Lung microvascular endothelial cell (primary cell): ENCODE data around the gene ALK. TPM values are rescaled to one million over a fixed set of nuclear protein-coding genes. Genes with fewer than 3 reads are reported as not detected.

Experiments
- DNase-seq, 2 donors: peaks; one replicate each; pipeline versions ENCODE4 v3.0.0 to v3.0.0-alpha.2; 2010; ENCODE audit warnings: low read depth in 2 of 2
- total RNA-seq: library from RNA; depleted of rRNA; stranded (reverse); fragments of >200 nt; gene quantifications from 2 replicates; pipeline ENCODE4 v1.2.1, GENCODE V29; 2014

Gene ALK
- total RNA-seq, 1 donor from 2014 or later: not detected

DNA sequence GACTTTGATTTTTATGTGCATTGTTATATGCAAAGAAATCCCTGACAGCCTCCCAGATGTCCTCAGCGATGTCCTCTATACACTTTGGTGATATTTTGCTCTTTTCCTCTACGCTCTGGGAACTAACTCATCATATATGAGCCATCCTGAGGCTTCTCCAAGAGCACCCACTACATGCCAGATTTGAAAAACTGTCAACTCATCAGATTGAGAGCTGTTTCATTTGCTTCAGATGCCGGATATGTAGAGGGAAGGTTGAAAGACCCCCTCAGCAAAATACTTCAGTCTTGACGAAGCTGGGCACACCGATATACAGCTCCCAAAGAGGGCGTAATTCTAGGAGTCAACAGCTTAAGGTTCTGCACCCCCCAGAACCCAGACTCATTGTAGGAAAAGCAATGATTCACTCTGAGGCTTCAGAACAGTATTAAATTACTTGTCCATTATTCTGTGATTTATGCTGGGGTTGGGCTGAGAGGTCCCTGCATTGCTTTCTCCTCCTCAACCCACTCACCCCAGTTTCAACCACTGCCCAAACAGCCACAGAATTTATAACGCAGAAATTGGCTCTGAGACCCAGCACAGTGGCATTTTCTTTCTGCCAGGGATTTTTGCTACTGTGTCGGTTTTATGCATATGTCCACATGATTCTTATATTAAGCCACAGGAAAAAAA lies 341.8 kb downstream of the ALK start:
- no peak for DNase-seq

DNA sequence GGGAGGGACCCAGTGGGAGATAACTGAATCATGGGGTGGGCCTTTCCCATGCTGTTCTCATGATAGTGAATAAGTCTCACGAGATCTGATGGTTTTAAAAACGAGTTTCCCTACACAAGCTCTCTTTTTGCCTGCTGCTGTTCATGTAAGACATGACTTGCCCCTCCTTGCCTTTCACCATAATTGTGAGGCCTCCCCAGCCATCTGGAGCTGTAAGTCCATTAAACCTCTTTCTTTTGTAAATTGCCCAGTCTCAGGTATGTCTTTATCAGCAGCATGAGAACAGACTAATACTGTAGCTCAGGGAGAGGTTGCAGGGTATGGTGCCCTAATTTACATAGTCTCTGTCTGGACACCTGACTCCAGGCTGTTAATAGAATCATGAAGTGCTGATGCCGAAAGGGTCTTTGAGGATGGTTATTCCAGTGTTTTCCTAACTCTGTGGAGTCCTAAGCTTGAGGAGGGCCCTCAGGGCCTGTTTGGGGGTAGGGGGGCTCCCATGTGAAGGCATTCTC lies 343.2 kb downstream of the ALK start:
- no peak for DNase-seq

DNA sequence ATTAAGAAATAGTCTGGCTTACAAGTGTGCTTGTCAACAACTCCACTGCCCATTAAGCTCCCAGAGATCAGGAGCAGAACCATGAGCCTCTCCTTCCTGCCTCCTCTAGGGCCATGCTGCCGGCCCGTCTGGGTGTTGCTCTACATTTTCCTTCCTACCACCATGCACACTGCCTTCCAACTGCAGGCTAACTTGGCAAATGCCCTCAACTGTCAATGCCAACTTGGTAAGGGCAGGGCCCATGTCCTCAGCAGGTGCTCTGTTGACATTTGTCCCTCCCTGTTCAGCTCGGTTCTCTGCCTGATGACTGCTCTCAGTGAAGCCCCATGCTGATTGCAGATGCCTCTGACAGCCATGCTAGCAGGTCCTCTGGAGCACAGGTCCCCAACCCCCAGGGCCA lies 345.2 kb downstream of the ALK start:
- DNase-seq: no peak

DNA sequence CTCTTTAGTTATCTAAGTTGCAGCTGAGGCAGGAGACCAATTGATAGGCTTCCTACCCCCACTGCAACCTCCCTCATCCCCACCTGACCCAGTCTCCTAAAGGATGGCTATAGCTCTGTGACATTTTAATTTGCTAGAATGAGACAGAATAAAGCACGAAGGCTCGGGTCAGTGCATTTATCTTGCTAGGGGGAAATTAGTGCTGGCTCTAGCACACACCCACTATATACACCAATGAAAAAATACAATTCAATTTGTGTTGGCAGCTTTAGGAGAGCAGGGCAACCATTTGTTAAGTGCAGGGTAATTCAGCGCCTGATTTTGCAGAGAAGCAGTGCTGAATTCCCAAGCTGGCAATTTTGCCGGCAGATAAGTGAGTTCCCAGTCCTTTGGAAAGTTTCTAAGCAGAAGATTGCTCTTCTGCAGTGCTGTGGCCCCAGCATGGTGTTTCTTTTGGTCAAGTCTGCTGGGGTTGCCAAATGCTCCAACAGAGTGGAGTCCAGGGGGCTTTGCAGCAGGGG lies 346.0 kb downstream of the ALK start:
- no peak for DNase-seq

DNA sequence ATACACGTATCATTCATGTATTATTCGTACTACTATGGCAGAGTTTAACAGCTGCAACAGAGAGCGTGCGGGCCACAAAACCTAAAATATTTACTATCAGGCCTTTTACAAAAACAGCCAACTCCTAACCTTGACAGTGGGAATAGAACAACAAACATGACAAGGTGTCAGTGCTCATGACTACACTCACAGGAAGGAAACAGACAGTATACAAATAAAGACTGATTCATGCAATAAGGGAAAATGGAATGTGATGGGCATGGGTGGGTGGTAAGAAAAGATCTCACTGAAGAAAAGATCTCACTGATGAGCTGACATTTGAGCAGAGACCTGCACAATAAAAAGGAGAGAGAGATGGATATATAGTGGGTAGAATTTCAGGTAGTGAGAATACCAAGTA lies 347.8 kb downstream of the ALK start:
- no peak for DNase-seq

DNA sequence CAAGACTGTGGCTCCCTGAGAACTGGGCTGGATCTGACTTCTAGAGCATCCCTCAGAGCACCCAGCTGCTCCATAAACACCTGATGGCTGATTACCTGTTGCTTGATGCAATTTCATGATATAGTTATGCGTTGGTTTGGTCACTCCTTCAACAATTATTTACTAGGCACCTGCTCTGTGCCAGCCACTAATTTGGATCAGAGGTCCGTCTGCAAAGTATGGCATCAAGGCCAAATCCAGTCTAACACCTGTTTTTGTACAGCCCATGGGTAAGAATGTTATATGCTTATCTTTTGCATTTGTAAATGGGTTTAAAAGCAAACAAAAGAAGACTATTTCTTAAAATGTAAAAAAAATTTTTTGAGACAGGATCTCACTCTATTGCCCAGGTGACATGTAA lies 348.2 kb downstream of the ALK start:
- DNase-seq: no peak

DNA sequence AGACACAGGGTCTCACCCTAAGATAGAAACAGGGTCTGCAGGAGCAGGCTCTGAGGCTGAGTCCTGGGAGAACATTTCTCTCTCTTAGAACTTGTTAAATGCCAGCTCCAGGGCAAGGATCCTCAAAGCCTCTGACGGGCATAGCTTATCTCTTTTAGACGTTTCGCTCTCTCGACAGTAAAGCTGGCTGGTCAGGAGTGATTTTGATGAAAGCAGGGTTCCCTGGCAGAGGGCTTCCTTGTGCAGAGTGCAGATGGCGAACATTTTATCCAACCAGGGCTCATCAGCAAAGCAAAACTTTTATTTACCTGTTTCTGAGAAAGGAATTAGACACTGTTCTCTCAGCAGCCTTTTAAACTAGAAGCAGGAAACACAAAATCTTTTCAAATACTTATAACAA lies 350.8 kb downstream of the ALK start:
- no peak for DNase-seq

DNA sequence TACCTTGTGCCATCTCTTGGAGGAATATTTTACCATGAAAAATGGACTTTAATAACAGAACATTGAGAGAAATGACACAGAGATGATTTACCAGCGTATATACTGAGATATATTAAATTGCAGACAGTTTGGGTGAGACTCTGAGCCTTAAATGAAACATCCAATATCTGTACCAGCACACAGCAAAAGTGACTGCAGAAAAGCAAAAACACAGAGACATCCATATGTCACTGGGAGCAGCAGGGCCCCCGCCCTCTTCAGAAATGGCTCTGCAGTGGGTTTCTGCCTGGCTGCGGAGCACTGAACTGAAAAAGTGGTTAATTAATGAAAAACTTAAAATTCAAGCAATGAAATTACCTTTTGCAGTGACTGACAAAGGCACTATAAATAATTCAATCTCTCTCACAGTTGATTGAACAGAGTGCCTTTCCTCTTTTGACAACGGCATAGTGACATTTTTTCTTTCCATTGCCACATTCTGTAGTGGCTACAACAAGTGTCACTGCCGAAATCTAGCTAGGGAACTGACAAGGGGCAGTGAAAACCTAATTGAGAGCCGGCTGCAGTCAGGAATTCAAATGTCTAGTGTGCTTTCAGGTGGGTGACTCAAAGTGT lies 353.4 kb downstream of the ALK start:
- DNase-seq: no peak

DNA sequence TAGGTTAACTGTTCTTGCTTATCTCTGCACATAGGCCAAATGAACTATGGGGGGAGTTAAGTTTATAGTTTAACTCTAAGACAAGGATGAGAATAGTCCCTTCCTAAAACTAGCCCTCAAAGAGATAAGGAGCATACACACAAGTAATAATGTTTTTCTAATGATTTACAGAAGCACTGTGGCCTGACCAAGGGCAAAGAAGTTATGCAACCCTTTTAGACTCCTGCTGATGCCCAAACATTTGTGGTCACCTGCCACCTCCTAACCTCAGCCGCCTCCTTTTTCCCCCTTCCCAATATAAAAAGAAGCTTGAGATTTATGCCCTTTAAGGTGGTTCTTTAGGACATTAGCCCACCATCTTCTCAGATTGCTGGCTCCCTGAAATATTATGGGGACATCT lies 357.7 kb downstream of the ALK start:
- DNase-seq: no peak

DNA sequence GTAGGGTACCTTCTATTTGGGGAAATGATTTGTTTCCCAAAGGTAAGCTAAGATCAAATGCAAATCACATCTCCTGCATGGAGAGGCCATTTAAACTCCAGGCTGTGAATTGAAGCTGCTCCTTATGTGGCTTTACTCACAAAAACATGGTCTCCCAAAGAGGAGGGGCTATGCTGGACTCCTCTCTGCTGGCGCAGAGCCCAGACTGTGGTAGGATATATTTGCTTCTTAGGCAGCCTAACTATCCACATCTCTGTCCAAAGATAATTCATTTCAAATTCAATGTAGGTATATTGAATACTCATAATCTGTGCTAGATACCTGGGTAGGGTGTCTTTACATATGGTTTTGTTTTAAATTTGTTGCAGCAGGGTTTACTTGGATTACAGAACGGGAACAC lies 358.5 kb downstream of the ALK start:
- no peak for DNase-seq

DNA sequence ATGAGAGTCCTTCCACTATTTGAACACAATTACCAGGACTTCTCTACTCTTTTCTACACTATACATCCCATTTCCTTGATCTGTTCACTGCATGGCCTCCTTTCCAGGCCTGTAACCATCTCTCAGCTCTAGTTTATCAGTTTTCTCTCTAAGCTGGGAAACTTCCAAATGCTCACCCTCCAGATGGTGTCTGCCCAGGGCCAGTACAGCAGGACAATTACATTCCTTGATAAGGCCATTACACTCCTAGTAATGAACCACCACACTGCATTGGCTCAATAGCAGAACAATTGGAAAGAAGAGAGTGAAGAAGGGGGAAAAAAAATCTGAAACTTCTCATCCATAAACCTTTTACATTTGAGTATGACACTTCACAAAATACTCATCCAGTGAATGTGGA lies 359.1 kb downstream of the ALK start:
- DNase-seq: no peak

DNA sequence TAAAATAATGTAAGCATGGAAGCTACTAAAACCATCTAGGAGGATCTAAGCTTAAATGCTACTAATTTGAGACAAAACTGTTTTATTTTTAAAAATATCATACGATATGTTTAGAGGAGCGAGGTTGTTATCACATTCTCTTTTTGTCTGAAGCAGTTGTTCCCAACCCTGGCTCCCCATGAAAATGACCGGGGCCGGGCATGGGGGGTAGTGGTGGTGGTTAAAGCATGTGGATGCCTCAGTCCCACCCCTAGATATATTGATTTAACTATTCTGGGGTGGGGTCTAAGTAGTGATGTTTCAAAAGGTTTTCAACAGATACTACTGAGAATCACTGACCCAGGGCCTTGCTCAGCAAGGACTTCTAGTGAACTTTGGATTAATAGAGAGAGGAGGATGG lies 359.8 kb downstream of the ALK start:
- no peak for DNase-seq

DNA sequence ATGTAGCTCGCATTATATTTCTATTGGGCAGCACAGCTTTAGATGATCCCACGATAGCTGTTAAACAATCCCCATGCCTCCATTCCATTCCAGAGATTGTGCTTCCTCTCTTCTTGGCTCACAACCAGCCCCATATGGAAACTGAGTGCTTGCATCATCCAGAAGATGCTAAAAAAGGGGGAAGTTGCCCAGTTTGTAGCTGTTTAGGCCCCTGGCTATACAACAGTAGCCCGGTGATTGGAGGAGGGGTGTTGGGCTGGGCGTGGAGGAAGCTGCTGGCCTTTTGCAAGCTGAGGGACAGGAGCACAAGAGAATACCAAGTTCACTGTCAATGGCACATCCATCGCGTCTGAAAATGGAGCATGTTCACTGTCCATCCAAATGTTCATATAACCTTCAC lies 360.2 kb downstream of the ALK start:
- DNase-seq: no peak

DNA sequence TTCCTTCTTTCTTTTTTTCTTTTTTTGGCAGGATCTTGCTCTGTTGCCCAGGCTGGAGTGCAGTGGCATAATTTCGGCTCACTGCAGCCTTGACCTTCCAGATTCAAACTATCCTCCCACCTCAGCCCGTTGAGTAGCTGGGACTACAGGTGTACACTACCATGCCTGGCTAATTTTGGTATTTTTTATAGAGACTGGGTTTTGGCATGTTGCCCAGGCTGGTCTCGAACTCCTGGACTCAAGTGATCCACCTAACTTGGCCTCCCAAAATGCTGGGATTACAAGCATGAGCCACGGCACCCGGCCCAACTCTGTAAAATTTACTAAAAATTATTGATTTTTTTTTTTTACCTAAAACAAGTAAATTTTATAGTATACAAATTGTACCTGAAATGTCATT lies 360.8 kb downstream of the ALK start:
- DNase-seq: no peak

DNA sequence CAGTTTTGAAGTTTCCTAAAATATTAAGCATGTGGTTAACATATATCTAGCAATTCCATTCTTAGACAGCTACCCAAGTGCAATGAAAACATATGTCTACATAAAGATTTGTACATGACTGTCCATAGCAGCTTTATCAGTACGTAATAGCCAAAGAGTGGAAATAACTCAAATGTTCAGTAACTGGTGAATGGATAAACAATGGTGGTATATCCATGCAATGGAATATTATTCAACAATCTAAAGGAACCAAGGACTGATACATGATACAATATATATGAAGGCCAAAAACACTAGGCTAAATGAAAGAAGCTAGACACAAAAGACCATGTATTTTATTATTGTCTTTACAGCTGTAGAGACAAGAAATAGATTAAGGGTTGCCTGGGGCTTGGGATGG lies 361.4 kb downstream of the ALK start:
- no peak for DNase-seq

DNA sequence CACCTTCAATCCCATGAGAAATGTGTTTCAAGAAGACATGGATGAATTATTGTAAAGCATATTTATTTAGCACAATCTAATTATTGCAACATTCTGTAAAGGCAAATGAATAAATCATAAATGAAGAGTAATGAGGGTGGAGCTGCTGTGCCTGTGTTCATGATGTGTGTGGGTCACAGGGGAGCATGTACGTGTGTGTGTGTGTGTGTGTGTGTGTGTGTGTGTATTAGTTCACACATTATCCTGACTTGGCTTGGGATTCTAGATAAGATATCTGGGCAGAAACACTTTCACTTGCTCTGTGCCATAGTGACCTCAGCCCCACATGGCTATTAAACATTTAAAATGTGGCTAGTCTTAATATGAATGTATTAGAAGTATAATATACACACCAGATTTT lies 361.8 kb downstream of the ALK start:
- DNase-seq: no peak

DNA sequence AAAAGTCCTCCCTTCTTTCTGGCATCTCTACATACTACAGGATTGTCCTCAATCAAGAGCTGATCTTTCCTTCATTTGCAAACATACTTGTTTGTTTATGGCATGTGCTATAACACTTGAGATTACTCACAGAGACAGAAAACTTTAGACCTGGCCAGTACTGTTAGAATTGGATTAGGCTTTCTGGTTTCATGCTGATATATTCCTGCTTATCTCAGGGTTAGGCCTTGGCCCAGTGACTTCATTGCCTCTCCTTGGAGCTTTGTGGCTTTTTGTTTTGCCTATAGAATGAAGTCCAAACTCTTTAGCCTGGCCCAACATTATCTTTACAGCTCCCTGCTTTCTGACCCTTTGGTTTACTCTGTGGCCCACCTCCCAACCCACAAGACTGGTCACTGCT lies 363.3 kb downstream of the ALK start:
- no peak for DNase-seq

DNA sequence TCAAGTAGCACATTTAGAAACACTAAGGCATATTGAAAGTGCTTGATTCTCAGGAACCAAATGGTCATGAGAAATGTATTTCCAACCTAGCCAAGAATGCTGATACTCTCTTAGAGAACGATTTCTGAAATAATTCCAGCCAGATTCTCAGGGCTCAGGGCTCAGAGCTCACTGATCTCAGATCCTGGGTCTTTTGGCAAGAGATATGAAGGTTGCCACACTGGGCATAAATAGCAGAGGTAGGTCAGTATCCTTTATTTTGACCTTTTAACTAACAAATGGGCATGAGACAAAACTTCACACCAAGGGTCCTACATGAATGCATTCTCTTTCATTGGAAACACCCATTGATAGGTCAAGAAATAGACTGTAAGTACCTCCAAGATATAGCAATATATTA lies 364.1 kb downstream of the ALK start:
- no peak for DNase-seq

DNA sequence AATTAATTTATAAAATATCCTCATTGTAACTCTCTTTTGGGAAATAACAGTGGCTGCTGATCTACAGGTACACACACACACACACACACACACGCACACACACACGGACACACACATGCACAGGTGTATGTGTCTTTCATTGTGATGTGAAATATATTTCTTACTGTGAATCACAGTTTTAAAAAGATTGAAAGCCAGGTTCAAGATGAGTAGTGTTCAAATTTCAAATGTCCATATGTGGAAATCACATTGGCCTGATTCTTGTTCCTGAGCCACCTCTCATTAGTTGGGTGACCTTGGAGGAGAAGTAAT lies 372.4 kb downstream of the ALK start:
- DNase-seq: no peak

DNA sequence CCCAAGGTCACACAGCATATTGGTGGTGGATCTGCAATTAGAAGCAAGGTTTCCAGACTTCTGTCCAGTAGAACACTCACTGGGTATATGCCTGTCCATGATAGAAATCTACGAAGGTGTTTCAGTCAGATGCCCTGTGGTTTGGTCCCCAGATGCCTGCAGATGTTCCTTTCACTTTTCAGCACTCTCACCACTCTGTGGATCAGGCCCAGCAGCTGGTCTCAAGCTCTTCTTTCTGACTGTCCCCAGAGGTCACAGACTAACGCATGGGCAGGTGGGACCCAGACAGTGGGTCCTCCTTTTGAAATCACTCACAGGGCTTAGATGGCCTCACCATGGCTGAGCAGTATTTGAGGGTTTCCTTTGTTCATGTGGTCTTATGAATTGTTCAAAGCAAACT lies 376.5 kb downstream of the ALK start:
- no peak for DNase-seq

DNA sequence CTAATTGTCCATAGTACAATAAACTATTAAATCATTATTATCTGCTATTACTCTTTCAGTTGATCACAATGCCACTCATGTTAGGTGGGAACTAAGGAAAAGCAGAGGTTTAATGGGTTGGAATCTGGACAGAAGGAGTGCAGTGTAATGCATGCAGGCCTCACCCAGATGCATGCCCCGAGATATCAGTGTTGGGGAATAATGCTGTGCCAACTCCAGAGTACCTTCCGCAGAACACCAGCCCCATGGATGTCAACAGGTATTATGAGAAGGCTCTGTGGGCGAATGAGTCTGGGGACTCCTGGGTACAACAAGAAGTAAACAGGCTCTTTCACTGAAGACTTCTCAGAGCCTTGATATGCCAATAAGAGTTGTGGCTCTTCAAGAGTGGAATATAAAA lies 377.4 kb downstream of the ALK start:
- no peak for DNase-seq

DNA sequence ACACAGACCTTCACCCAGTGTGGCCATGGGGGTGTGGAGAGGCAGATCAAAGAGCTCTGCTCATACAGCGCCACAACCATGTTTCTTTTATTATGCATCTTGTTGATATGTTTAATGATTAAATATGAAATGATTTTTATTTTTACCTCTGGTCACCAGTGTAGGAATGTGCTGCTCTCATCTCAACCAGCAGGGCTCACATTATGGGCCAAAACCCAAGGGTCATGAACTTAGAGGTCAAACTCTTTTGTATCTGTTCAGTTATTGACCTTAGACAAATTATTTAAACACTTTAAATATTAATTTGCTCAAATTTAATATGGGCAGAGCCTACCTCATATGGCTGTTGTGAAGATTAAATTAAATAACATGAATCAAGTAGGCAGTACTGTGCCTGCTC lies 386.2 kb downstream of the ALK start:
- DNase-seq: no peak

DNA sequence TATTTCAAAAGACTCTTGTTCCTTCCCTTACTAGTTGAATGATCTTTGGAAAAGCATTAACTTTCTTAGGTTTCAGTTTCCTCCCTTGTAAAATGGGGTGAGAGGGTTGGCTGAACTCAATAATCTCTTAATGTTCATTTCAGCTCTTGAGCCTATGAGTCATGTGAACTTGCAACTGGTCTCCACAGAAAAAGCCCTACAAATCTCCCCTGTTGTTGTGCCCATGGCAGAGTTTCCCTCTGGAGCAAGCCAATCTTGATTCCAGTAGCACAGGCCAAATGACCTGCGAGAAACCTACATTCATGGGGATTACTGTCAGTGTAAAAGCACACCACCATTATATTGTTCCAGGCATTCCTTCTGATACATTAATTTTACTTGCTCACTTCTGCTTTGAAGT lies 388.9 kb downstream of the ALK start:
- DNase-seq: no peak

DNA sequence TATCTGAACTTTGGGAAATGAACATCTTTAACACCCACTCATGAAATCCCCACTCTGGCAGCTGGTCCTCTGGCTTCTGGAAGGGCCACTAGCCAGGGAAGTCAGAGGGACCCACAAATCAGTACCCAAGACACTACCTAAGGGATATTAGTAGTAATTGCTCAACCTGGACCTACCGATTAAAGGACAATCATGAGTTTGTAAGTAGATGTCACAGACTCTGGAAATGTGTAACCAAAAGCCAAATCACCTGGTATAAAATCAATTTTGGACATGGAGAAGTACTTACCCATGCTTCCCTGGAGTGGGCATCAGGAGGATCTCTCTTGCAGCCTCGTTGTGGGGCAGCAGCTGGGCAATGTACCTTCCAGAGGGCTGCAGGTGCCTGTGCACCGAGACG lies 389.8 kb downstream of the ALK start:
- DNase-seq: no peak
